Cardiac fibroblast (primary cell): Measurements from ENCODE around the gene KRT14.
"Not testable (repeated sequence)": the region's sequence is repeated elsewhere in the genome, so short reads cannot be mapped to it uniquely, and the experiment has no call there.

Experiments
- DNase-seq, 2 donors: peaks; one replicate each; pipeline versions ENCODE4 v3.0.0 to v3.0.0-alpha.2; 2010; ENCODE audit warnings: low read depth in 2 of 2
- H3K4me3 ChIP-seq, 2 donors: replicated peaks in 1 of 2; 1 replicate in 1 of 2; 2 replicates in 1 of 2; pipeline ENCODE4 v1.5.1; 2011; ENCODE audit warnings: low read depth in 2 of 2, low read length in 2 of 2, mild to moderate bottlenecking in 2 of 2, moderate library complexity in 1 of 2
- CTCF ChIP-seq: IDR thresholded peaks from one replicate; pipeline ENCODE4 v1.5.1; 2011; ENCODE audit warnings: low read depth, mild to moderate bottlenecking, low read length, inconsistent platforms

The KRT14 gene

GRCh38 chr17:41589301-41589700 lies 2.6 kb upstream of the KRT14 start:
- no peak for TF ChIP-seq CTCF
- H3K4me3 ChIP-seq = no peak overlapping the region
- no peak for DNase-seq

- TF ChIP-seq CTCF = no peak
- H3K4me3 ChIP-seq = no peak overlapping the region
- DNase-seq = no peak
These were observed 1.6 kb upstream of the KRT14 start for GRCh38 chr17:41588126-41588810.

- no peak for DNase-seq
- TF ChIP-seq CTCF = no peak
- H3K4me3 ChIP-seq = no peak overlapping the region
These were observed 1.2 kb downstream of the KRT14 start for GRCh38 chr17:41585301-41586056.

- H3K4me3 ChIP-seq, DNase-seq: not testable (repeated sequence)
These were observed 2.3 kb downstream of the KRT14 start for GRCh38 chr17:41584331-41584927.

GRCh38 chr17:41583137-41584127 lies 3.3 kb downstream of the KRT14 start:
- DNase-seq = no peak
- peak; percentile 19 for TF ChIP-seq CTCF
- H3K4me3 ChIP-seq = no peak overlapping the region

- not testable (repeated sequence) for H3K4me3 ChIP-seq, DNase-seq
These were observed 4.4 kb downstream of the KRT14 start for GRCh38 chr17:41582061-41582968.
